Caco-2 (cell line): ENCODE results near the gene TMEM187. TPM values are rescaled to one million over a fixed set of nuclear protein-coding genes. Genes with fewer than 3 reads are reported as not detected.

Source experiments
- Bru-seq: library from RNA; stranded (reverse); fragments of 400-500 nt; gene quantifications from one replicate; lab custom pipeline; 2021; lab: Mats Ljungman, UMichigan
- BruChase-seq, 2 experiments: library from RNA; stranded (reverse); fragments of 400-500 nt; gene quantifications; one replicate each; lab custom pipeline; 2021; lab: Mats Ljungman, UMichigan
- BruUV-seq: library from RNA; stranded (reverse); fragments of 400-500 nt; replicated peaks from 2 replicates; lab custom pipeline; 2021; lab: Mats Ljungman, UMichigan
- CTCF ChIA-PET: fragments of 300-600 bp; sonication (Branson Sonifier 250); formaldehyde crosslinking; loops from one replicate; lab custom pipeline; 2022; ENCODE audit warnings: antibody characterized with exemption; lab: Charles Lee
- POLR2A ChIA-PET: fragments of 300-600 bp; sonication (Branson Sonifier 250); formaldehyde crosslinking; loops from one replicate; lab custom pipeline; 2022; ENCODE audit warnings: antibody characterized with exemption; lab: Charles Lee
- DNase-seq, 2 experiments: peaks; one replicate each; pipeline versions ENCODE4 v3.0.0 to v3.0.0-alpha.2; 2020 to 2022
- H3K27me3 ChIP-seq: replicated peaks from 2 replicates; pipeline ENCODE4 v1.6.0; 2011; ENCODE audit warnings: low read length; ENCODE audit not compliant: control insufficient read depth, insufficient read depth
- H3K36me3 ChIP-seq: 2 replicates; pipeline ENCODE4 v1.5.1; 2011; ENCODE audit warnings: low read length; ENCODE audit not compliant: control insufficient read depth, insufficient read depth
- H3K4me1 ChIP-seq: fragments of 250-450 bp; sonication (Bioruptor Pico); 2 replicates; pipeline ENCODE4 v1.5.1; 2020; ENCODE audit warnings: mild to moderate bottlenecking
- H3K4me3 ChIP-seq: 2 replicates; pipeline ENCODE4 v1.5.1; 2011; ENCODE audit warnings: low read depth, mild to moderate bottlenecking, control low read depth, low read length
- H3K9me3 ChIP-seq: fragments of 250-450 bp; sonication (Bioruptor Pico); 2 replicates; pipeline ENCODE4 v1.5.1; 2020; ENCODE audit warnings: mild to moderate bottlenecking, moderate library complexity
- H3K27ac Mint-ChIP-seq: one replicate; pipeline ENCODE4 v1.8.0; 2022; ENCODE audit warnings: mixed read lengths; ENCODE audit not compliant: unreplicated experiment
- H3K27me3 Mint-ChIP-seq: one replicate; pipeline ENCODE4 v1.8.0; 2022; ENCODE audit warnings: mixed read lengths; ENCODE audit not compliant: insufficient read depth, unreplicated experiment
- H3K36me3 Mint-ChIP-seq: one replicate; pipeline ENCODE4 v1.8.0; 2022; ENCODE audit warnings: mild to moderate bottlenecking, mixed read lengths; ENCODE audit not compliant: insufficient read depth, unreplicated experiment
- H3K4me1 Mint-ChIP-seq: one replicate; pipeline ENCODE4 v1.8.0; 2022; ENCODE audit warnings: low read depth, mixed read lengths; ENCODE audit not compliant: unreplicated experiment
- H3K4me3 Mint-ChIP-seq: one replicate; pipeline ENCODE4 v1.8.0; 2022; ENCODE audit warnings: mild to moderate bottlenecking, moderate library complexity, mixed read lengths; ENCODE audit not compliant: unreplicated experiment
- H3K9me3 Mint-ChIP-seq: one replicate; pipeline ENCODE4 v1.8.0; 2022; ENCODE audit warnings: mixed read lengths; ENCODE audit not compliant: unreplicated experiment
- intact Hi-C: fragments of 100-400 bp; cut with micrococcal nuclease; formaldehyde crosslinking; loops from one replicate; pipeline ENCODE4 v1.10.0; 2022; ENCODE audit not compliant: unreplicated experiment
- long read RNA-seq: library from polyadenylated mRNA; stranded (forward); transcript quantifications from one replicate; pipeline ENCODE4 v2.0.0, GENCODE V29; 2022
- total RNA-seq: library from RNA; stranded (reverse); gene quantifications from 2 replicates; pipeline ENCODE4 v1.2.3, GENCODE V29; 2022
- TF ChIP-seq, protein P1 (sequence below), 2 experiments: fragments of 200-600 bp in 1 of 2; IDR thresholded peaks; 1 replicate in 1 of 2; 2 replicates in 1 of 2; pipeline versions ENCODE4 v1.5.1 to v1.8.0; 2011 to 2022; ENCODE audit warnings: antibody characterized with exemption in 1 of 2, control low read depth in 1 of 2, inconsistent platforms in 1 of 2, low read depth in 1 of 2, low read length in 1 of 2, mild to moderate bottlenecking in 1 of 2, moderate library complexity in 1 of 2; ENCODE audit not compliant: insufficient read depth in 1 of 2, severe bottlenecking in 1 of 2, unreplicated experiment in 1 of 2

TMEM187 gene, protein sequence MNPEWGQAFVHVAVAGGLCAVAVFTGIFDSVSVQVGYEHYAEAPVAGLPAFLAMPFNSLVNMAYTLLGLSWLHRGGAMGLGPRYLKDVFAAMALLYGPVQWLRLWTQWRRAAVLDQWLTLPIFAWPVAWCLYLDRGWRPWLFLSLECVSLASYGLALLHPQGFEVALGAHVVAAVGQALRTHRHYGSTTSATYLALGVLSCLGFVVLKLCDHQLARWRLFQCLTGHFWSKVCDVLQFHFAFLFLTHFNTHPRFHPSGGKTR
- total RNA-seq: 4.9 and 6.6 TPM in 2 replicates
- Bru-seq, nascent RNA: percentile 46 among the genes with signal in this experiment
- percentile 49 among the genes with signal in this experiment for BruChase-seq, experiment 1, labeled RNA remaining after a 2-hour chase
- percentile 49 among the genes with signal in this experiment for BruChase-seq, experiment 2, labeled RNA remaining after a 6-hour chase
- long read RNA-seq, transcript TMEM187-201 (2 exons, 1,880 nt): major isoform, 15 of 17 reads
- long read RNA-seq, partial matches to known transcripts: 0 of 17 reads
- long read RNA-seq, other reads (novel, unspliced or antisense): 2 of 17 reads

DNA sequence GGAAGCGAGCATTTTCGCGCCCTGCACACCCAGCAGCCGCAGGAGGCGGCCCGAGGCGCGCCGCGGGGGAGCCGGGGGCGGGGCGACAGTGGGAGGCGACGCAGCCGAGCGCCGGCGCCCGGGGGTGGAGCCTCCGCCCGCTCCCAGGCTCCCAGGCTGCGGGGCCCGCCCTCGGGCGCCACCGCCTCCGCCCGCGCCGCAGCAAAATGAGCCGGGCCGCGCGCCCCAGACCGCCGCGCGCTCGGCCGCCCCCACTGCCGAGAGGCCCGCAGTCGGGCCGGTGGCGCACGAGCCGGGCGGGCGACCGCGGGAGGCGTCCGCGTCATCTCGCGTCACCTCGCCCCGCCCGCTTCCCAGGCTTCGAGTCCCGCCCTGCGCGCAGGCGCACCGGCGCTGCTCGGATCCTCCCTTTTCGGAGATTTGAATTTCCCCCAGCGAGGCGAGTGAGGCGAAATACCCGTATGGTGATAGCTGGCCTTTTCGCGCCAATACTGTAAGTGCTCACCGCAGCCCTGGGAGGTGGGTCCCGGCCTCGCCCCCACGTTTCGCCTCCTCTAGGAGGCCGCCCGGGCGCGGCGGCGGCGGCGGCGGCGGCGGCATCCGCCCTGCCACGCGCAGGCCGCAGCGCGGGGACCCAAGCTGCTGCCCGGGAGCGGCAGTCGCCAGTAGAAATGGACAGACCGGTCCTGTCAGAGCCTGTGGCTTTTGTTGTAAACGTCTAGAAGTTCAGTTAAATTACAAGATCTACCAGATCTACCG, at the start of gene TMEM187:
Gene TMEM187 (plus strand): TSS at position 387 of the 759 bp plus-strand sequence. CDS start 9,309 bp downstream, outside the sequence.
- DNase-seq: peak; percentile 89 to 90
- ChIA-PET POLR2A (interaction anchor here (1.4 kb wide), 2 partner anchors 44 to 102 kb away, joined by 4 read pairs; no protein-coding TSS in a partner anchor), CTCF (no interaction called here)
- H3K36me3 ChIP-seq: no peaks in the 10 kb centered on the region; the same call in 1 of the 2 replicates
- BruUV-seq: no TSS peak
- Mint-ChIP-seq H3K36me3 (peaks cover 28% of the 10 kb centered on the region), H3K27me3 (no peaks in the 10 kb centered on the region), H3K9me3 (no peaks in the 10 kb centered on the region), H3K27ac (peak within 1 kb of the TSS; percentile 100), H3K4me1 (peaks cover 8% of the 10 kb centered on the region), H3K4me3 (peak within 1 kb of the TSS; percentile 98)
- H3K9me3 ChIP-seq: no peaks in the 10 kb centered on the region
- H3K27me3 ChIP-seq: no peaks in the 10 kb centered on the region
- H3K4me1 ChIP-seq: 0 out of 2 replicates have a peak, but pooled peaks cover 8% of the 10 kb centered on the region
- peak within 1 kb of the TSS; percentile 73 for H3K4me3 ChIP-seq
- intact Hi-C loops: loop anchor here (10.0 kb wide), 1 partner anchor 402 kb away; the partner anchor contains the start of genes EMD and FLNA
- TF ChIP-seq, protein P1, sequence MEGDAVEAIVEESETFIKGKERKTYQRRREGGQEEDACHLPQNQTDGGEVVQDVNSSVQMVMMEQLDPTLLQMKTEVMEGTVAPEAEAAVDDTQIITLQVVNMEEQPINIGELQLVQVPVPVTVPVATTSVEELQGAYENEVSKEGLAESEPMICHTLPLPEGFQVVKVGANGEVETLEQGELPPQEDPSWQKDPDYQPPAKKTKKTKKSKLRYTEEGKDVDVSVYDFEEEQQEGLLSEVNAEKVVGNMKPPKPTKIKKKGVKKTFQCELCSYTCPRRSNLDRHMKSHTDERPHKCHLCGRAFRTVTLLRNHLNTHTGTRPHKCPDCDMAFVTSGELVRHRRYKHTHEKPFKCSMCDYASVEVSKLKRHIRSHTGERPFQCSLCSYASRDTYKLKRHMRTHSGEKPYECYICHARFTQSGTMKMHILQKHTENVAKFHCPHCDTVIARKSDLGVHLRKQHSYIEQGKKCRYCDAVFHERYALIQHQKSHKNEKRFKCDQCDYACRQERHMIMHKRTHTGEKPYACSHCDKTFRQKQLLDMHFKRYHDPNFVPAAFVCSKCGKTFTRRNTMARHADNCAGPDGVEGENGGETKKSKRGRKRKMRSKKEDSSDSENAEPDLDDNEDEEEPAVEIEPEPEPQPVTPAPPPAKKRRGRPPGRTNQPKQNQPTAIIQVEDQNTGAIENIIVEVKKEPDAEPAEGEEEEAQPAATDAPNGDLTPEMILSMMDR (IDR thresholded peaks at IDR 0.05; ENCODE audit: insufficient read depth in 1 of 2, low read depth in 1 of 2, low read length in 1 of 2, severe bottlenecking in 1 of 2, unreplicated experiment in 1 of 2): no peak

DNA sequence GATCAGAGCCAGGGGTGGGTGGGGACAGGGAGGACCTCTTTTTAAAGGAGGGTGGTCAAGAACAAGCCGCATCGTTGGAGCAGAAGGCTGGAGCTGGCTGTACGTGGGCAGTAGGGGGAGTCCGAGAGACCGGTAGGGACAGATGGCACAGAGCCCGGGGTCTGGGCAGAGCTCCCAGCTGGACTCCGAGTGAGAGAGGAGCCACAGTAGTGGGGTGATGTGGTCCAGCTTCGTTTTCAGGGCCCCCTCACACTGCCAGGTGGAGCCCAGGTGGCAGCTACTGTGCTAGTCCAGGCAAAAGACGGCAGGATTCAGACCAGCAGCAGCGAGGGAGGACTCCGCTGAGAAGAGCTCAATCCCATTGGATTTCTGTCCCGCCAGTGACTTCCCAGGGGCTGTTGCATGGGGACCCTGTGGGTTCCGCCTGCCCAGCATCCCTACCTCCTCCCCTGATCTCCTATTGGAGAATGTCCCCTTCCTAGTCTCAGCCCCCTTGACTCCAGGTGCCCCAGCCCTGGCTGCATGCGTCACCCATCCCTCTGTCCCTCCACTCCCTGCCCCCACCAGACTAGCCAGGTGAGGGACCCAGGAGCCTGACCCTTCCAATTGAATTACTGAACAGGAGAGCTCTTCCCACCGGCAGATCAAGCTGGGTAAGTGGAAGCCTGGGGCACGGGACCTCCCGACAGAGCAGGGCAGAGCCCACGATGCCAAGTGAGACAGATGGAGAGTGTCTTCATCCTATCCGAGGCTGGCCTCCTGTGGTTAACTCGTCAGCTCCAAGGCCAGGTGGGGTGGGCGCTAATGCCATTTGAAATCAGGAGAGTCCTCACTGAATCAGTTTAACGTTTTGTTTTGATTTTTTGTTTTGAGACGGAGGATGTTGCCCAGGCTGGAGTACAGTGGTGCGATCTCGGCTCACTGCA, 49.4 kb upstream of the TMEM187 start:
- no peak overlapping the region for H3K27ac Mint-ChIP-seq
- no peak overlapping the region for H3K4me3 Mint-ChIP-seq
- no TSS peak for BruUV-seq
- Histone ChIP-seq H3K4me3 (no peak overlapping the region), H3K4me1 (peaks cover 8% of the 10 kb centered on the region; the same call in 1 of the 2 replicates), H3K9me3 (no peaks in the 10 kb centered on the region), H3K27me3 (no peaks in the 10 kb centered on the region), H3K36me3 (no peaks in the 10 kb centered on the region)
- TF ChIP-seq, protein P1 (IDR thresholded peaks at IDR 0.05; ENCODE audit: insufficient read depth in 1 of 2, low read depth in 1 of 2, low read length in 1 of 2, severe bottlenecking in 1 of 2, unreplicated experiment in 1 of 2): no peak
- CTCF ChIA-PET: interaction anchor here (0.6 to 1.2 kb wide), 2 partner anchors 22 to 24 kb away, joined by 3 to 4 read pairs; no protein-coding TSS in a partner anchor
- H3K4me1 Mint-ChIP-seq: no peaks in the 10 kb centered on the region
- no peaks in the 10 kb centered on the region for H3K9me3 Mint-ChIP-seq
- no peaks in the 10 kb centered on the region for H3K27me3 Mint-ChIP-seq
- peaks cover 15% of the 10 kb centered on the region for H3K36me3 Mint-ChIP-seq
- intact Hi-C loops: loop anchor here (10.0 kb wide), 1 partner anchor 128 kb away; the partner anchor contains the start of genes IDH3G and SSR4
- no peak for DNase-seq
- POLR2A ChIA-PET: no interaction called here
